Renal pelvis (tissue), 12 donors: Measurements from ENCODE around the gene CCNT1. TPM values are rescaled to one million over a fixed set of nuclear protein-coding genes. Genes with fewer than 3 reads are reported as not detected.
"Not testable (repeated sequence)": the region's sequence is repeated elsewhere in the genome, so short reads cannot be mapped to it uniquely, and the experiment has no call there.

Experiments
- DNase-seq: peaks from one replicate; pipeline ENCODE4 v3.0.0-alpha.2; 2013
- long read RNA-seq, 16 experiments: transcript quantifications; one replicate each; lab custom pipeline, GENCODE V29; 2026
- polyA plus RNA-seq, 3 donors: library from polyadenylated mRNA; unstranded; fragments of 120-200 nt; gene quantifications; one replicate each; pipeline ENCODE4 v1.2.1, GENCODE V29; 2013; ENCODE audit not compliant: insufficient read length in 3 of 3

CCNT1 gene
- polyA plus RNA-seq: 10 to 100 TPM; 26.6 to 35.1 (median 31.7) TPM
- long read RNA-seq, donor 1, full-length matches to known transcripts: 4 of 4 reads
- long read RNA-seq, donor 1, partial matches to known transcripts: 0 of 4 reads
- long read RNA-seq, donor 1, other reads (novel, unspliced or antisense): 0 of 4 reads
- long read RNA-seq, donor 2, full-length matches to known transcripts: 11 of 11 reads
- long read RNA-seq, donor 2, partial matches to known transcripts: 0 of 11 reads
- long read RNA-seq, donor 2, other reads (novel, unspliced or antisense): 0 of 11 reads
- long read RNA-seq, donor 3, full-length matches to known transcripts: 7 of 7 reads
- long read RNA-seq, donor 3, partial matches to known transcripts: 0 of 7 reads
- long read RNA-seq, donor 3, other reads (novel, unspliced or antisense): 0 of 7 reads
- long read RNA-seq, donor 4, full-length matches to known transcripts: 6 of 6 reads
- long read RNA-seq, donor 4, partial matches to known transcripts: 0 of 6 reads
- long read RNA-seq, donor 4, other reads (novel, unspliced or antisense): 0 of 6 reads
- long read RNA-seq, donor 5, full-length matches to known transcripts: 3 of 3 reads
- long read RNA-seq, donor 5, partial matches to known transcripts: 0 of 3 reads
- long read RNA-seq, donor 5, other reads (novel, unspliced or antisense): 0 of 3 reads
- long read RNA-seq, donor 6, full-length matches to known transcripts: 7 of 23 reads
- long read RNA-seq, donor 6, partial matches to known transcripts: 16 of 23 reads
- long read RNA-seq, donor 6, other reads (novel, unspliced or antisense): 0 of 23 reads
- long read RNA-seq, donor 7, full-length matches to known transcripts: 5 of 13 reads
- long read RNA-seq, donor 7, partial matches to known transcripts: 8 of 13 reads
- long read RNA-seq, donor 7, other reads (novel, unspliced or antisense): 0 of 13 reads
- long read RNA-seq, donor 8, full-length matches to known transcripts: 4 of 4 reads
- long read RNA-seq, donor 8, partial matches to known transcripts: 0 of 4 reads
- long read RNA-seq, donor 8, other reads (novel, unspliced or antisense): 0 of 4 reads
- long read RNA-seq, donor 9, full-length matches to known transcripts: 11 of 11 reads
- long read RNA-seq, donor 9, partial matches to known transcripts: 0 of 11 reads
- long read RNA-seq, donor 9, other reads (novel, unspliced or antisense): 0 of 11 reads
- long read RNA-seq, donor 10, full-length matches to known transcripts: 8 of 8 reads
- long read RNA-seq, donor 10, partial matches to known transcripts: 0 of 8 reads
- long read RNA-seq, donor 10, other reads (novel, unspliced or antisense): 0 of 8 reads
- long read RNA-seq, donor 11, full-length matches to known transcripts: 6 of 6 reads
- long read RNA-seq, donor 11, partial matches to known transcripts: 0 of 6 reads
- long read RNA-seq, donor 11, other reads (novel, unspliced or antisense): 0 of 6 reads
- long read RNA-seq, donor 12, full-length matches to known transcripts: 13 of 18 reads
- long read RNA-seq, donor 12, partial matches to known transcripts: 5 of 18 reads
- long read RNA-seq, donor 12, other reads (novel, unspliced or antisense): 0 of 18 reads
- long read RNA-seq, donor 13, full-length matches to known transcripts: 7 of 7 reads
- long read RNA-seq, donor 13, partial matches to known transcripts: 0 of 7 reads
- long read RNA-seq, donor 13, other reads (novel, unspliced or antisense): 0 of 7 reads
- long read RNA-seq, donor 14: 0 reads
- long read RNA-seq, donor 15, full-length matches to known transcripts: 7 of 7 reads
- long read RNA-seq, donor 15, partial matches to known transcripts: 0 of 7 reads
- long read RNA-seq, donor 15, other reads (novel, unspliced or antisense): 0 of 7 reads
- long read RNA-seq, donor 16, full-length matches to known transcripts: 4 of 4 reads
- long read RNA-seq, donor 16, partial matches to known transcripts: 0 of 4 reads
- long read RNA-seq, donor 16, other reads (novel, unspliced or antisense): 0 of 4 reads

DNA sequence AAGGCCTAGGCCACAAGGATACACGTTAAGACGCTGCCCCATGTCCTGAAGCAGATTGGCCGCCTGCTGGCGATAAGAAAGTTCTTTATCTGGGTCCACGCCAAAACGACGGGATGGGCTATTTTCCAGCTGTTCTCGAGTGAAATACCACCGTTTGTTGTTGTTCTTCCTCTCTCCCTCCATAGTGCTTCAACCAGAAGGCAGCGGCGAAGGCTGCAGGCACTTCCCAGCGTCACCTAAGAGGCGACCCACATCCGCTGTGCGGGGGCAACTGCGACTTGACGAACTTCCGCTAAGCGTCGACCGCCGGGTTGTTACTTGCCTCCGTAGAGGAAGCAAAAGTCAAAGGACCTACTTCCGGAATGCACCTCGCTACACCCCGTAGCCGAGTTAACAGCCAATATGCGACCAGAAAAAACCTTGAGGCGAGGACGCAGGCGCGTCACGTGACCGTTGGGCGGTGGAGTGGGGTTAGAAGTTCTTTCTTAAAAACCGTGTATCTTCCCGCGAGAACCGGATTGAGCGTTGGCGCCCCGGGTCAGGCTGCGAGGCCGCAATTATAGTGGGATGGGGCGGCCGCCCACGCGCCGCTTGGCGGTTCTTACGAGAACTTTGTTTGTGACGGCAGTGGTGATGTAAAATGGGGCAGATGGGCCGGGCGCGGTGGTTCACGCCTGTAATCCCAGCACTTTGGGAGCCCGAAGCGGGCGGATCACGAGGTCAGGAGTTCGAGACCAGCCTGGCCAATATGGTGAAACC is at the start of gene CCNT1:
Gene CCNT1, minus strand, starts transcription at position 215 of the 759 bp plus-strand sequence. Its CDS starts 32 bp downstream, at position 183.
- DNase-seq: peak; percentile 100

- peak; percentile 31 for DNase-seq
Observed at GRCh38 chr12:48765753-48766162, 49.3 kb upstream of the CCNT1 start.

GRCh38 chr12:48764521-48764920 is 48.0 kb upstream of the CCNT1 start:
- DNase-seq: no peak

GRCh38 chr12:48758737-48759136 is 42.2 kb upstream of the CCNT1 start:
- no peak for DNase-seq

GRCh38 chr12:48758186-48758585 is 41.7 kb upstream of the CCNT1 start:
- DNase-seq: no peak

GRCh38 chr12:48750769-48751356 is 34.4 kb upstream of the CCNT1 start:
- no peak for DNase-seq

GRCh38 chr12:48750215-48750614 is 33.7 kb upstream of the CCNT1 start:
- DNase-seq: no peak

DNA sequence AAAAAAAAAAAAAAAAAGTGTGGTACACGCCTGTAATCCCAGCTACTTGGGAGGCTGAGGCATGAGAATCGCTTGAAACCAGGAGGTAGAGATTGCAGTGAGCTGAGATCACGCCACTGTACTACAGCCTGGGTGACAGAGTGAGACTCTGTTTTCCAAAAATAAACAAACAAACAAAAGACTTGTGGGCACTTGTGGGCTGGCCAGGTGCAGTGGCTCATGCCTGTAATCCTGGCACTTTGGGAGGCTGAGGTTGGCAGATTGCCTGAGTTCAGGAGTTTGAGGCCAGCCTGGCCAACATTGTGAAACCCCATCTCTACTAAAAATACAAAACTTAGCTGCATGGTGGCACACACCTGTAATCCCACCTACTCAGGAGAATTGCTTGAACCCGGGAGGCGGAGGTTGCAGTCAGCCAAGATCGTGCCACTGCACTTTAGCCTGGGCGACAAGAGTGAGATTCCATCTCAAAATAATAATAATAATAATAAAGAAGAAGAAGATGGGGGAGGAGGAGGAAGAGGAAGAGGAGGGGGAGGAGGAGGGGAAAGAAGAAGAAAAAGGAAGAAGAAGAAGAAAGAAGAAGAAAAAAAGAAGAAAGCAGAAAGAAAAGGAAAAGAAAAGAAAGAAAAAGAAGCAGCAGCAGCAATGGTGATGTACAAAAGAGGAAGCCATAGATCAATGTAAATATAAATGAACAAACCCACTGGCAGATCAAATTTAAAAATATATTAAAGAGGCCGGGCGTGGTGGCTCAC is 27.9 kb upstream of the CCNT1 start:
- DNase-seq: no peak

DNA sequence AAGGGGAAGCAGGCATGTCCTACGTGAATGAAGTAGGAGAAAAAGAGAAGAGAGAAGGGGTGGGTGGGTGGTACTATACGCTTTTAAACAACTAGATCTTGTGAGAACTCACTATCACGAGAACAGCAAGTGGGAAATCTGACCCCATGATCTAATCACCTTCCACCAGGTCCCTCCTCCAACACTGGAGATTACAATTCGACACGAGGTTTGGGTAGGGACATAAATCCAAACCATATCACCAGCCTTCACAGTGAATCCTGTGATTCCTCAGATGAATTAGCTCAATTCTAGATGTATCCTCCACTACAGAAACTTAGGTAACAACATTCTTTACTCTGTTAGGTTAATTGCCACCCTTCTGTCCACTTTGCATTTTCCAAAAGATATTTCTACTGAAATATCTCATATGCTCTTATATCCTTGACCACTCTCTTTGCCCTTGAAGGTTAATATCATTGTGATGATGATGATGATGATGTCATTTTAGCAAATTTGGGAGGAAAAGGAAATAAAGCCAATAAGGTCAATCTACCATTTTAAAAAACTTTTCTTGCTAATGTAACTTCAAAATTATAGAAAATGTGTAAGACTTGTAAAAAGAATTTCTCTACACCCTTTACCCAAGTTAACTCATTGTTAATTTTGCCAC is 23.2 kb upstream of the CCNT1 start:
- DNase-seq: no peak

DNA sequence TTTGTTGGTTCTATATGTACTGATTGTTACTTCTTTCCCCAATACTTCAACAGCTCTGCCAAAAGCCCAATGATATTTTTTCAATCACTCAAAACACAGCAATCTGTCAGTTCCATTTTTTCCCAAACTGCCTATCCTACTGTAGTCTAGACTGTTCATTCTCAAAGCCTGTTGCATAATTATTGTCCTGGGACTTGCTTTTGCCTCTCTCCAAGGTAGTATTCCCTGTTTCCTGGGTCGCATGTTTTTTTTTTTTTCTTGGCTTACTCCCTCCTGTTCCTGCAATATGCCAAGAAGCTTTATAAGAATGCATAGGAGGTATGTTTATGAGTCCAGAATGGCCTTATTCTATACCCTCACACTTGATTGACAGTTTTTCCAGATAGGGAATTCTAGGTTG is 19.9 kb upstream of the CCNT1 start:
- no peak for DNase-seq

DNA sequence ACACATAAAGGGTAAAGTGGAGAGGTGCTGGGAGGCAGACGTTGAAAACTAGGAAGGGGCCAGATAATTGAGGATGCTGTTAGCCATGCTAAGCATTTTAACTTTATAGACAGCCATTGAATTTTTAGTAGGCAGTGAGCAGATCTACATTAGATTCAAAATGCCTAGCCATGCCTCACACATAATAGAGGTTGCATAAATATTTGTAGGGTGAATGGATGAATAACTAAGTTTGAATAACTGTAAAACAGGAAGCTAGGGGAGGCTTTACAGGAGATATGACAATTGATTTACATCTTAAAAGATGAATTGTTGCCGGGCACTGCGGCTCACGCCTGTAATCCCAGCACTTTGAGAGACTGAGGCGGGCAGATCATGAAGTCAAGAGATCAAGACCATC is 12.3 kb upstream of the CCNT1 start:
- DNase-seq: no peak

DNA sequence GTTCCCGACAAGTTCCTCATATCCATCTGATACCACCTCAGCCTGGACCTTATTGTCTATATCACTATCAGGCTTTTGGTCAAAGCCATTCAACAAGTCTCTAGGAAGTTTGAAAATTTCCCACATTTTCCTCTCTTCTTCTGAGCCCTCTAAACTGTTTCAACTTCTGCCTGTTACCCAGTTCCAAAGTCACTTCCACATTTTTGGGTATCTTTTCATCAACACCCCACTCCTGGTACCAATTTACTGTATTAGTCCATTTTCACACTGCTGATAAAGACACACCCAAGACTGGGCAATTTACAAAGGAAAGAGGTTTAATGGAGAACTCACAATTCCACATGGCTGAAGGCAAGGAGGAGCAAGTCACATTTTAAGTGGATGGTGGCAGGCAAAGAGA is 4.2 kb upstream of the CCNT1 start:
- not testable (repeated sequence) for DNase-seq

DNA sequence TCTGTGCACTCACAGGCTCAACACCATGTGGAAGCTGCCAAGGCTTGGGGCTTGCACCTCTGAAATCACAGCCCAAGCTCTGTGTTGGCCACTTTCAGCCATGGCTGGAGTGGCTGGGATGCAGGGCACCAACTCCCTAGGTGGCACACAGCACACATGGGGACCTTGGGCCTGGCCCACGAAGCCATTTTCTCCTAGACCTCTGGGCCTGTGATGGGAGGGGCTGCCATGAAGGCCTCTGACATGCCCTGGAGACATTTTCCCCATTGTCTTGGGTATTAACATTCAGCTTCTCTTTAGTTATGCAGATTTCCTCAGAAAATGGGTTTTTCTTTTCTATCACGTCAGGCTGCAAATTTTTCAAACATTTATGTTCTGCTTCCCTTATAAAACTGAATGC is 3.7 kb upstream of the CCNT1 start:
- DNase-seq: not testable (repeated sequence)

DNA sequence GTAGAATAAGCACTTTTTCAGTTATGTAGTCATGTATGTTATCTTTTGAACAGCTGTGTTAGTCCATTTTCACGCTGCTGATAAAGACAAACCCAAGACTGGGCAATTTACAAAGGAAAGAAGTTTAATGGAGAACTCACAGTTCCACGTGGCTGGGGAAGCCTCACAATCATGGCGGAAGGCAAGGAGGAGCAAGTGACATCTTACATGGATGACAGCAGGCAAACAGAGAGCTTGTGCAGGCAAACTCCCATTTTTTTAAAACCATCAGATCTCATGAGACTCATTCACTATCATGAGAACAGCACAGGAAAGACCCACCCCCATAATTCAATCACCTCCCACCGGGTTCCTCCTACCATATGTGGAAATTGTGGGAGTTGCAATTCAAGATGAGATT is 2.5 kb upstream of the CCNT1 start:
- not testable (repeated sequence) for DNase-seq

- peak; percentile 10 for DNase-seq
Observed at GRCh38 chr12:48717252-48717695, 767 bp upstream of the CCNT1 start.

DNA sequence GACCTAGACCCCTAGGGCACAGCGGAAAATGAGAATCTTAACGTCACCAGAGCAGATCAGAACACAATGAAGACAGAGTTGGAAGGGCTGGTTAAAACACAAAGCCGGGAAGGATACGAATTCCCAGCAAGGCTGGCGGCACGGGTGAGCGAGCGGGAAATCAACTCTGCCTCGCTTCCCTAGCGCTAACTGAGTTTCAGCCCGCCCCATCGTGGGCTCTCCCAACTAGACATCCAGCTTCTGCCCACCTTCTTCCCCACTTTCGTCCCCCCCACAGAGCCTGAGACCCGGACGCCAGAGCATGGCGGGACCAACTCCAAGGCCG is 377 bp downstream of the CCNT1 start:
- no peak for DNase-seq

DNA sequence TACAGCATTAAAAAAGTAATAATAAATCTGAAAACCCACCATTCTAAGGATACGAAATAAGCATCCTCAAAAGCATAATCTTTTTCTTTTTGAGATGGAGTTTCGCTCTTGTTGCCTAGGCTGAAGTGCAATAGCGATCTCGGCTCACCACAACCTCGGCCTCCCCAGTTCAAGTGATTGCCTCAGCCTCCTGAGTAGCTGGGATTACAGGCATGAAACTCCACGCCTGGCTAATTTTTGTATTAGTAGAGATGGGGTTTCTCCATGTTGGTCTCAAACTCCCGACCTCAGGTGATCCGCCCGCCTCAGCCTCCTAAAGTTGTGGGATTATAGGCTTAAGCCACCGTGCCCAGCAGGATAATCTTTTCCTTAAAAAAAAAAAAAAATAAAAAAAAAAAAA is 4.3 kb downstream of the CCNT1 start:
- DNase-seq: no peak

- not testable (repeated sequence) for DNase-seq
Observed at GRCh38 chr12:48698822-48699221, 17.7 kb downstream of the CCNT1 start.
